Fibroblast of lung (primary cell): ENCODE data around the gene RAB6A. TPM values are rescaled to one million over a fixed set of nuclear protein-coding genes. Genes with fewer than 3 reads are reported as not detected.

Experiments
- DNase-seq, 2 donors: peaks; one replicate each; pipeline versions ENCODE4 v3.0.0 to v3.0.0-alpha.2; 2010; ENCODE audit warnings: low read depth in 2 of 2
- H2AFZ ChIP-seq: 2 replicates; pipeline ENCODE4 v1.5.1; 2012; ENCODE audit warnings: low read length, control low read depth, inconsistent platforms
- H3K27ac ChIP-seq: 2 replicates; pipeline ENCODE4 v1.5.1; 2011; ENCODE audit warnings: low read length, control low read depth; ENCODE audit not compliant: insufficient read depth
- H3K27me3 ChIP-seq: 2 replicates; pipeline ENCODE4 v1.5.1; 2011; ENCODE audit warnings: mild to moderate bottlenecking, low read length; ENCODE audit not compliant: control insufficient read depth, insufficient read depth
- H3K36me3 ChIP-seq: 2 replicates; pipeline ENCODE4 v1.5.1; 2011; ENCODE audit warnings: low read length; ENCODE audit not compliant: control insufficient read depth, insufficient read depth
- H3K4me1 ChIP-seq: 2 replicates; pipeline ENCODE4 v1.5.1; 2011; ENCODE audit warnings: low read length; ENCODE audit not compliant: control insufficient read depth, insufficient read depth; ENCODE audit errors: extremely low read depth
- H3K4me2 ChIP-seq: 2 replicates; pipeline ENCODE4 v1.5.1; 2011; ENCODE audit warnings: low read length, control low read depth; ENCODE audit not compliant: insufficient read depth; ENCODE audit errors: extremely low read depth
- H3K4me3 ChIP-seq, 4 experiments: fragments of 200-600 bp in 1 of 4; sonication (generic) in 1 of 4; replicated peaks in 1 of 4; 2 replicates each; pipeline ENCODE4 v1.5.1; 2011 to 2016; ENCODE audit warnings: low read length in 4 of 4, low read depth in 3 of 4, mild to moderate bottlenecking in 3 of 4, control low read depth in 2 of 4, inconsistent platforms in 1 of 4, mixed read lengths in 1 of 4; ENCODE audit not compliant: insufficient read depth in 1 of 4; ENCODE audit errors: control extremely low read depth in 1 of 4
- H3K79me2 ChIP-seq: 2 replicates; pipeline ENCODE4 v1.5.1; 2012; ENCODE audit warnings: mild to moderate bottlenecking, low read length, inconsistent platforms; ENCODE audit not compliant: control insufficient read depth, insufficient read depth
- H3K9ac ChIP-seq: 2 replicates; pipeline ENCODE4 v1.5.1; 2011; ENCODE audit warnings: mild to moderate bottlenecking, low read length, control low read depth; ENCODE audit not compliant: insufficient read depth
- H3K9me3 ChIP-seq: 2 replicates; pipeline ENCODE4 v1.5.1; 2012; ENCODE audit warnings: low read depth, low read length; ENCODE audit not compliant: control insufficient read depth, insufficient read depth
- H4K20me1 ChIP-seq: 2 replicates; pipeline ENCODE4 v1.5.1; 2011; ENCODE audit warnings: low read length; ENCODE audit not compliant: control insufficient read depth, insufficient read depth; ENCODE audit errors: extremely low read depth
- EZH2 ChIP-seq: IDR thresholded peaks from 2 replicates; pipeline ENCODE4 v1.5.1; 2012; ENCODE audit warnings: low read length, control low read depth, mild to moderate bottlenecking; ENCODE audit errors: missing control alignments
- polyA plus RNA-seq, 2 donors: library from polyadenylated mRNA; depleted of rRNA in 1 of 2; stranded (reverse) in 1 of 2; unstranded in 1 of 2; fragments of >200 nt; gene quantifications; 2 replicates each; pipeline ENCODE4 v1.2.1, GENCODE V29; 2011 to 2012; ENCODE audit warnings: missing spikeins in 1 of 2
- total RNA-seq: library from RNA; depleted of rRNA; stranded (reverse); fragments of >200 nt; gene quantifications from 2 replicates; pipeline ENCODE4 v1.2.1, GENCODE V29; 2014
- TF ChIP-seq, protein P1 (sequence below), 2 donors: IDR thresholded peaks in 1 of 2; conservative IDR thresholded peaks in 1 of 2; 1 replicate in 1 of 2; 2 replicates in 1 of 2; pipeline ENCODE4 v1.5.1; 2011 to 2012; ENCODE audit warnings: low read length in 2 of 2, control low read depth in 1 of 2, inconsistent platforms in 1 of 2, low read depth in 1 of 2, mild to moderate bottlenecking in 1 of 2

The RAB6A gene
- total and polyA plus RNA-seq, 2 donors (not counting 1 experiment from before 2014, with no cell fraction given), result 103 to 255 TPM

DNA sequence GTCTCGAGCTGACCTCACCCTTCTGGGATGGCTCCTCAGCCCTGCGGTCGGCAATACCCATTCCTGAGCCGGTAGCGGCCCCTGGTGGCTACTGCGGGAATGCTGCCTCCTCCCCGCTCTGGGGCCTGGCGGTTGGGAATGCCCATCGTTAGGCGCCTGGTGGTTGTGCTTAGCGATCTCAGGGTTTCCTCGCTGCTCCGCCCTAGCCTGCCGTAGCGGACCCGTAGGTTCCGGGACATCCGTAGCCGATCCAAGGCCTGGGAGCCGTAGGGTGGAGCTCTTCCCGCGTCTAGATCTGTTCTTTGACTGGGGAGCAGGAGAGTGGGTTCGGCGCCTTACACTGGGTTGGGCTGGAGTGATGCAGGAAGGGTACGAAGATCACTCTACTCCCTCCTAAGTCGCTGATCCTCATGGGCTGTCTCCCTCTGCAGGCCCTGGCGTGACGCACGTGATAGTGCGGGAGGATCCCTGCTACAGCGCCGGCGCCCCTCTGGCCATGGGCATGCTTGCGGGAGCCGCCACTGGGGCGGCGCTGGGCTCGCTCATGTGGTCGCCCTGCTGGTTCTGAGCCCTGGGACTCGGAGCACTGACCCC is 99.7 kb downstream of the RAB6A start:
- Histone ChIP-seq H2AFZ (peak overlapping the region; percentile 70), H3K9me3 (no peaks in the 10 kb centered on the region), H3K27ac (peak overlapping the region; percentile 30), H3K4me1 (no peaks in the 10 kb centered on the region), H3K9ac (peak overlapping the region; percentile 39), H3K4me2 (peak overlapping the region; percentile 73), H3K36me3 (no peaks in the 10 kb centered on the region), H3K27me3 (no peaks in the 10 kb centered on the region), H3K4me3 (peak overlapping the region; percentile 25 to 51 (median 37)), H4K20me1 (no peaks in the 10 kb centered on the region), H3K79me2 (no peaks in the 10 kb centered on the region)
- TF ChIP-seq EZH2, result no peak
- TF ChIP-seq, protein P1, sequence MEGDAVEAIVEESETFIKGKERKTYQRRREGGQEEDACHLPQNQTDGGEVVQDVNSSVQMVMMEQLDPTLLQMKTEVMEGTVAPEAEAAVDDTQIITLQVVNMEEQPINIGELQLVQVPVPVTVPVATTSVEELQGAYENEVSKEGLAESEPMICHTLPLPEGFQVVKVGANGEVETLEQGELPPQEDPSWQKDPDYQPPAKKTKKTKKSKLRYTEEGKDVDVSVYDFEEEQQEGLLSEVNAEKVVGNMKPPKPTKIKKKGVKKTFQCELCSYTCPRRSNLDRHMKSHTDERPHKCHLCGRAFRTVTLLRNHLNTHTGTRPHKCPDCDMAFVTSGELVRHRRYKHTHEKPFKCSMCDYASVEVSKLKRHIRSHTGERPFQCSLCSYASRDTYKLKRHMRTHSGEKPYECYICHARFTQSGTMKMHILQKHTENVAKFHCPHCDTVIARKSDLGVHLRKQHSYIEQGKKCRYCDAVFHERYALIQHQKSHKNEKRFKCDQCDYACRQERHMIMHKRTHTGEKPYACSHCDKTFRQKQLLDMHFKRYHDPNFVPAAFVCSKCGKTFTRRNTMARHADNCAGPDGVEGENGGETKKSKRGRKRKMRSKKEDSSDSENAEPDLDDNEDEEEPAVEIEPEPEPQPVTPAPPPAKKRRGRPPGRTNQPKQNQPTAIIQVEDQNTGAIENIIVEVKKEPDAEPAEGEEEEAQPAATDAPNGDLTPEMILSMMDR (conservative IDR thresholded peaks at IDR 0.05 in 1 of 2, IDR thresholded peaks at IDR 0.05 in 1 of 2; ENCODE audit: low read depth in 1 of 2, low read length in 2 of 2), result peak; percentile 93 to 95
- peak; percentile 69 to 81 for DNase-seq

DNA sequence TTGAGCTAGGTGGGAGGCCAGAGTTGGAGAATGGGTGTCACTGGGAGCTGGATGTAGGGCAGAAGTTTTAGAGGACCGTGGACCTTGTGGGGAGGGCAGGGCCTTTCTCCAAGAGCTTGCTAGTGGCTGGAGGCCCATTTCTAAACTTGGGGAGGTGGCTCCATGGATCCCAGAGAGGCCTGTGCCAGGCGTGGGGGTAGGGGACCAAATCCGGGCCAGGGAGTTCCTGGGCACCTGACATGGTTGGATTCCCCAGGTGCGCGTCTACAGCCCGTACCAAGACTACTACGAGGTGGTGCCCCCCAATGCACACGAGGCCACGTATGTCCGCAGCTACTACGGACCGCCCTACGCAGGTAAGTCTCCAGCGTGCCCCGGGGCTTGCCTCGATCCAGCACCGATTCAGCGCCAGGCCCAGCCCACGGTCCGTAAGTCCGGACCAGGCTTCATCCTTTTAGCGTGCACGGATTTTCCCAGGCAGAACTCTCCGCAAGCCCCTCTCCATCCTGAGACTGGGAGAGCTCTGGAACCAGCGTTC is 100.3 kb downstream of the RAB6A start:
- no peaks in the 10 kb centered on the region for H3K79me2 ChIP-seq
- H3K4me1 ChIP-seq, result no peaks in the 10 kb centered on the region
- DNase-seq, result no peak
- H3K9ac ChIP-seq, result peak overlapping the region; percentile 3
- H2AFZ ChIP-seq, result peak overlapping the region; percentile 70
- peak overlapping the region; percentile 25 to 51 (median 36) for H3K4me3 ChIP-seq
- H3K4me2 ChIP-seq, result peak overlapping the region; percentile 73
- H3K27ac ChIP-seq, result no peak overlapping the region
- H4K20me1 ChIP-seq, result no peaks in the 10 kb centered on the region
- H3K27me3 ChIP-seq, result no peaks in the 10 kb centered on the region
- no peaks in the 10 kb centered on the region for H3K36me3 ChIP-seq
- no peaks in the 10 kb centered on the region for H3K9me3 ChIP-seq
- no peak for TF ChIP-seq EZH2
- TF ChIP-seq, protein P1 (conservative IDR thresholded peaks at IDR 0.05 in 1 of 2, IDR thresholded peaks at IDR 0.05 in 1 of 2; ENCODE audit: low read depth in 1 of 2, low read length in 2 of 2), result no peak

DNA sequence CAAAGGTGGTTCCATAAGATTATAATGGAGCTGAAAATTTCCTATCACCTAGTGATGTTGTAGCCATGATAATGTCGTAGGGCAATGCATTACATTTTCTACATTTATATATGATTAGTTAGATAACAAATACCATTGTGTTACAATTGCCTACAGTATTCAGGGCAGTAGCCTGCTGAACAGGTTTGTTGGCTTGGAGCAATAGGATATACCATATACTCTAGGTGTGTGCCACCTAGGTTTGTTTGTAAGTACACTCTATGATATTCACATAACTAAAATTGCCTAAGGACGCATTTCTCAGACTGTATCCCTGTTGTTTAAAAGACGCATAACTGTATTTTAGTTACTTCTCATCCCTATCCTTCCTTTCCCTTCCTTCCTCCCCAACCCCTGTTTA is 100.9 kb downstream of the RAB6A start:
- Histone ChIP-seq H3K9me3 (no peaks in the 10 kb centered on the region), H3K27ac (no peak overlapping the region), H3K36me3 (no peaks in the 10 kb centered on the region), H3K4me1 (no peaks in the 10 kb centered on the region), H3K79me2 (no peaks in the 10 kb centered on the region), H3K9ac (no peak overlapping the region), H4K20me1 (no peaks in the 10 kb centered on the region), H2AFZ (no peak overlapping the region), H3K4me2 (no peak overlapping the region), H3K27me3 (no peaks in the 10 kb centered on the region), H3K4me3 (no peak overlapping the region)
- DNase-seq, result no peak
- TF ChIP-seq EZH2, result no peak
- TF ChIP-seq, protein P1 (conservative IDR thresholded peaks at IDR 0.05 in 1 of 2, IDR thresholded peaks at IDR 0.05 in 1 of 2; ENCODE audit: low read depth in 1 of 2, low read length in 2 of 2), result no peak
